Measurements from ENCODE around the gene ZNF608. TPM values are rescaled to one million over a fixed set of nuclear protein-coding genes. Genes with fewer than 3 reads are reported as not detected.

The ZNF608 gene
- total RNA-seq, 3 donors from 2014 or later (not counting 1 experiment from before 2014, with no cell fraction given) = 0.39 to 6.6 TPM; not detected in 1

- Mint-ChIP-seq H3K36me3 (no peaks in the 10 kb centered on the region), H3K4me3 (no peak overlapping the region), H3K4me1 (no peaks in the 10 kb centered on the region), H3K27me3 (ENCODE audit: low read depth in 2 of 2) (peaks cover 0 to 6% of the 10 kb centered on the region in 2 donors), H3K9me3 (no peaks in the 10 kb centered on the region), H3K27ac (no peak overlapping the region)
- no peaks in the 10 kb centered on the region for H3K36me3 ChIP-seq (ENCODE audit: control insufficient read depth, insufficient read depth, low read length)
- H3K27me3 ChIP-seq (ENCODE audit: control insufficient read depth, insufficient read depth, low read length) = no peaks in the 10 kb centered on the region
- DNase-seq (no peak), ATAC-seq (no peak)
- H3K4me1 ChIP-seq (ENCODE audit: control insufficient read depth, insufficient read depth, low read length) = no peaks in the 10 kb centered on the region
- intact Hi-C loops (cut with micrococcal nuclease) = no loop called here
- no peak for TF ChIP-seq CTCF (IDR thresholded peaks at IDR 0.05)
- no peak overlapping the region for H3K27ac ChIP-seq (ENCODE audit: low read length)
- WGBS (ENCODE audit: insufficient coverage) = 83% methylated on average over 2 of the region's 3 CpGs
- no peak overlapping the region for H3K4me3 ChIP-seq (ENCODE audit: low read length)
- H3K9me3 ChIP-seq (ENCODE audit: control insufficient read depth, insufficient read depth, low read length) = no peaks in the 10 kb centered on the region
Measured at GRCh38 chr5:124790301-124790894, 44.0 kb upstream of the ZNF608 start.

GRCh38 chr5:124789104-124789605 lies 42.7 kb upstream of the ZNF608 start:
- H3K4me1 Mint-ChIP-seq = no peaks in the 10 kb centered on the region
- Histone ChIP-seq H3K4me1 (ENCODE audit: control insufficient read depth, insufficient read depth, low read length) (no peaks in the 10 kb centered on the region), H3K36me3 (ENCODE audit: control insufficient read depth, insufficient read depth, low read length) (no peaks in the 10 kb centered on the region), H3K4me3 (ENCODE audit: low read length) (no peak overlapping the region), H3K27ac (ENCODE audit: low read length) (no peak overlapping the region), H3K9me3 (ENCODE audit: control insufficient read depth, insufficient read depth, low read length) (no peaks in the 10 kb centered on the region), H3K27me3 (ENCODE audit: control insufficient read depth, insufficient read depth, low read length) (no peaks in the 10 kb centered on the region)
- intact Hi-C loops (cut with micrococcal nuclease) = no loop called here
- H3K36me3 Mint-ChIP-seq = no peaks in the 10 kb centered on the region
- DNase-seq = no peak
- WGBS (ENCODE audit: insufficient coverage) = 46% methylated on average over 2 of the region's 4 CpGs
- no peak overlapping the region for H3K27ac Mint-ChIP-seq
- ATAC-seq = no peak
- H3K4me3 Mint-ChIP-seq = no peak overlapping the region
- H3K9me3 Mint-ChIP-seq = no peaks in the 10 kb centered on the region
- TF ChIP-seq CTCF (IDR thresholded peaks at IDR 0.05) = no peak
- peaks cover 0 to 6% of the 10 kb centered on the region in 2 donors for H3K27me3 Mint-ChIP-seq (ENCODE audit: low read depth in 2 of 2)

- Histone ChIP-seq H3K27me3 (ENCODE audit: control insufficient read depth, insufficient read depth, low read length) (no peaks in the 10 kb centered on the region), H3K9me3 (ENCODE audit: control insufficient read depth, insufficient read depth, low read length) (no peaks in the 10 kb centered on the region), H3K4me3 (ENCODE audit: low read length) (no peak overlapping the region), H3K36me3 (ENCODE audit: control insufficient read depth, insufficient read depth, low read length) (no peaks in the 10 kb centered on the region), H3K27ac (ENCODE audit: low read length) (no peak overlapping the region), H3K4me1 (ENCODE audit: control insufficient read depth, insufficient read depth, low read length) (no peaks in the 10 kb centered on the region)
- TF ChIP-seq CTCF (IDR thresholded peaks at IDR 0.05) = no peak
- no peaks in the 10 kb centered on the region for H3K36me3 Mint-ChIP-seq
- H3K27ac Mint-ChIP-seq = no peak overlapping the region
- H3K9me3 Mint-ChIP-seq = peaks cover 0 to 2% of the 10 kb centered on the region in 2 donors
- H3K27me3 Mint-ChIP-seq (ENCODE audit: low read depth in 2 of 2) = no peaks in the 10 kb centered on the region
- DNase-seq (no peak), ATAC-seq (no peak)
- WGBS (ENCODE audit: insufficient coverage) = 89% methylated on average over 1 of the region's 2 CpGs
- intact Hi-C loops (cut with micrococcal nuclease) = no loop called here
- no peaks in the 10 kb centered on the region for H3K4me1 Mint-ChIP-seq
- no peak overlapping the region for H3K4me3 Mint-ChIP-seq
Measured at GRCh38 chr5:124783794-124784193, 37.4 kb upstream of the ZNF608 start.

GRCh38 chr5:124783285-124783684 lies 36.8 kb upstream of the ZNF608 start:
- Histone ChIP-seq H3K36me3 (ENCODE audit: control insufficient read depth, insufficient read depth, low read length) (no peaks in the 10 kb centered on the region), H3K27ac (ENCODE audit: low read length) (no peak overlapping the region), H3K27me3 (ENCODE audit: control insufficient read depth, insufficient read depth, low read length) (no peaks in the 10 kb centered on the region), H3K4me1 (ENCODE audit: control insufficient read depth, insufficient read depth, low read length) (no peaks in the 10 kb centered on the region), H3K9me3 (ENCODE audit: control insufficient read depth, insufficient read depth, low read length) (no peaks in the 10 kb centered on the region), H3K4me3 (ENCODE audit: low read length) (no peak overlapping the region)
- intact Hi-C loops (cut with micrococcal nuclease) = no loop called here
- TF ChIP-seq CTCF (IDR thresholded peaks at IDR 0.05) = no peak
- DNase-seq (no peak), ATAC-seq (no peak)
- Mint-ChIP-seq H3K27me3 (ENCODE audit: low read depth in 2 of 2) (no peaks in the 10 kb centered on the region), H3K27ac (no peak overlapping the region), H3K36me3 (no peaks in the 10 kb centered on the region), H3K4me1 (no peaks in the 10 kb centered on the region), H3K4me3 (no peak overlapping the region), H3K9me3 (peaks cover 0 to 2% of the 10 kb centered on the region in 2 donors)
- 76% methylated on average over 3 of the region's 3 CpGs for WGBS (ENCODE audit: insufficient coverage)
